ENCODE data around the gene TAPT1.

DNA sequence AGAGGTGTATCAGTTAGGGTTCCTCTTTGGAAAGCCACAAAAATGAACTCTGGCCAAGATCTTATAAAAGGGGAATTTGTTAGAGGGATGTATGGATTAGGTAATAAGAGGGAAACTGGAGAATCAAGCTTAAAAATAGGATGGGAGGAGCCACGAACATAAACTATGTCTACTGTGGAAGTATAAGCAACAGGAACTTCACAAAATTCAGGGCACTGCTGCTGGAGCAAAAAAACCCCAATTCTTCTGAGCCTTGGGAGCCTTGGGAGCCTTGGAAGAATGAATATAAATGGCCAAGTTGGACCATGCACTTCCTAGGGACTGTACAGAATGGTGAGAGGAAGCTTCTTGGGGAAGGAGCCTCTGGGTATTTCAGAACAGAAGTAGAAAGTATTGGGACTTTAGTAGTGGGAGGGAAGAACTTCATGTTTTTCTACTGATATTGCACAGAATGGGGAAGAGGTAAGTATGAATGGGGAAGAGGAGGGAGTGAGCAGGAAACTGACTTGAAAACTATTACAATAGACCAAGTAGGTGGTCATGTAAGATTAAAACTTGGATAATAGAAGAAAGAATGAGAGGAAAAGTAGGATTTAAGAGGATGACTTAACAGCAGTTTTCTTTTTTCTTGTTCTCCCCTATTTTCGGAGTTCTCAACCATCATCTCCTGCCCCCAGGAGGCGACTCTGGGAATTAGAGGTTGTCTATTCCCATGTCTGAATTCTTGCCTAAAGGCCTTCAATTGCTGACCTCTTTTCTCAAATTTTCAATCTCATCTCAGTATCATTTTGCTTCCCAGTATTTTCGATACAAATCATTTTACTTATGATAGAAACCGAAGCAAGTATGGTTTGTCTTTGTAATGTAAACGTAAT is 44.4 kb upstream of the TAPT1 start:
- TF ChIP-seq, protein P1, sequence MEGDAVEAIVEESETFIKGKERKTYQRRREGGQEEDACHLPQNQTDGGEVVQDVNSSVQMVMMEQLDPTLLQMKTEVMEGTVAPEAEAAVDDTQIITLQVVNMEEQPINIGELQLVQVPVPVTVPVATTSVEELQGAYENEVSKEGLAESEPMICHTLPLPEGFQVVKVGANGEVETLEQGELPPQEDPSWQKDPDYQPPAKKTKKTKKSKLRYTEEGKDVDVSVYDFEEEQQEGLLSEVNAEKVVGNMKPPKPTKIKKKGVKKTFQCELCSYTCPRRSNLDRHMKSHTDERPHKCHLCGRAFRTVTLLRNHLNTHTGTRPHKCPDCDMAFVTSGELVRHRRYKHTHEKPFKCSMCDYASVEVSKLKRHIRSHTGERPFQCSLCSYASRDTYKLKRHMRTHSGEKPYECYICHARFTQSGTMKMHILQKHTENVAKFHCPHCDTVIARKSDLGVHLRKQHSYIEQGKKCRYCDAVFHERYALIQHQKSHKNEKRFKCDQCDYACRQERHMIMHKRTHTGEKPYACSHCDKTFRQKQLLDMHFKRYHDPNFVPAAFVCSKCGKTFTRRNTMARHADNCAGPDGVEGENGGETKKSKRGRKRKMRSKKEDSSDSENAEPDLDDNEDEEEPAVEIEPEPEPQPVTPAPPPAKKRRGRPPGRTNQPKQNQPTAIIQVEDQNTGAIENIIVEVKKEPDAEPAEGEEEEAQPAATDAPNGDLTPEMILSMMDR (IDR thresholded peaks at IDR 0.05; ENCODE audit: poor library complexity, severe bottlenecking), result no peak
- TF ChIP-seq MXI1 (conservative IDR thresholded peaks at IDR 0.05; ENCODE audit: poor library complexity, severe bottlenecking) (no peak), SMC3 (conservative IDR thresholded peaks at IDR 0.05; ENCODE audit: poor library complexity) (no peak), POLR2AphosphoS5 (IDR thresholded peaks at IDR 0.05) (no peak), TAF1 (IDR thresholded peaks at IDR 0.05; ENCODE audit: low read depth) (no peak), EP300 (conservative IDR thresholded peaks at IDR 0.05; ENCODE audit: poor library complexity, severe bottlenecking) (no peak)
- TF ChIP-seq, protein P2, sequence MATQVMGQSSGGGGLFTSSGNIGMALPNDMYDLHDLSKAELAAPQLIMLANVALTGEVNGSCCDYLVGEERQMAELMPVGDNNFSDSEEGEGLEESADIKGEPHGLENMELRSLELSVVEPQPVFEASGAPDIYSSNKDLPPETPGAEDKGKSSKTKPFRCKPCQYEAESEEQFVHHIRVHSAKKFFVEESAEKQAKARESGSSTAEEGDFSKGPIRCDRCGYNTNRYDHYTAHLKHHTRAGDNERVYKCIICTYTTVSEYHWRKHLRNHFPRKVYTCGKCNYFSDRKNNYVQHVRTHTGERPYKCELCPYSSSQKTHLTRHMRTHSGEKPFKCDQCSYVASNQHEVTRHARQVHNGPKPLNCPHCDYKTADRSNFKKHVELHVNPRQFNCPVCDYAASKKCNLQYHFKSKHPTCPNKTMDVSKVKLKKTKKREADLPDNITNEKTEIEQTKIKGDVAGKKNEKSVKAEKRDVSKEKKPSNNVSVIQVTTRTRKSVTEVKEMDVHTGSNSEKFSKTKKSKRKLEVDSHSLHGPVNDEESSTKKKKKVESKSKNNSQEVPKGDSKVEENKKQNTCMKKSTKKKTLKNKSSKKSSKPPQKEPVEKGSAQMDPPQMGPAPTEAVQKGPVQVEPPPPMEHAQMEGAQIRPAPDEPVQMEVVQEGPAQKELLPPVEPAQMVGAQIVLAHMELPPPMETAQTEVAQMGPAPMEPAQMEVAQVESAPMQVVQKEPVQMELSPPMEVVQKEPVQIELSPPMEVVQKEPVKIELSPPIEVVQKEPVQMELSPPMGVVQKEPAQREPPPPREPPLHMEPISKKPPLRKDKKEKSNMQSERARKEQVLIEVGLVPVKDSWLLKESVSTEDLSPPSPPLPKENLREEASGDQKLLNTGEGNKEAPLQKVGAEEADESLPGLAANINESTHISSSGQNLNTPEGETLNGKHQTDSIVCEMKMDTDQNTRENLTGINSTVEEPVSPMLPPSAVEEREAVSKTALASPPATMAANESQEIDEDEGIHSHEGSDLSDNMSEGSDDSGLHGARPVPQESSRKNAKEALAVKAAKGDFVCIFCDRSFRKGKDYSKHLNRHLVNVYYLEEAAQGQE (IDR thresholded peaks at IDR 0.05; ENCODE audit: borderline replicate concordance), result no peak
